GM12875 (cell line): ENCODE measurements around the gene ZNF519.
"Not testable (repeated sequence)": the region's sequence is repeated elsewhere in the genome, so short reads cannot be mapped to it uniquely, and the experiment has no call there.

Experiments
- H3K4me3 ChIP-seq: one replicate; pipeline ENCODE4 v1.5.1; 2011; ENCODE audit warnings: low read depth, low read length, control low read depth
- CTCF ChIP-seq: IDR thresholded peaks from 2 replicates; pipeline ENCODE4 v1.5.1; 2011; ENCODE audit warnings: low read depth, mild to moderate bottlenecking, control low read depth, inconsistent platforms, low read length, moderate library complexity, borderline replicate concordance; ENCODE audit not compliant: insufficient read depth

The ZNF519 gene

GRCh38 chr18:14151564-14152113, 19.4 kb upstream of the ZNF519 start:
- H3K4me3 ChIP-seq: not testable (repeated sequence)

- not testable (repeated sequence) for H3K4me3 ChIP-seq
These were observed 18.5 kb upstream of the ZNF519 start for GRCh38 chr18:14150766-14151165.

GRCh38 chr18:14149916-14150420, 17.7 kb upstream of the ZNF519 start:
- H3K4me3 ChIP-seq: not testable (repeated sequence)

GRCh38 chr18:14149121-14149850, 17.1 kb upstream of the ZNF519 start:
- not testable (repeated sequence) for H3K4me3 ChIP-seq

- H3K4me3 ChIP-seq: not testable (repeated sequence)
These were observed 16.0 kb upstream of the ZNF519 start for GRCh38 chr18:14147935-14148865.

GRCh38 chr18:14146771-14147170, 14.5 kb upstream of the ZNF519 start:
- H3K4me3 ChIP-seq: not testable (repeated sequence)

- H3K4me3 ChIP-seq: not testable (repeated sequence)
These were observed 13.5 kb upstream of the ZNF519 start for GRCh38 chr18:14145581-14146338.

GRCh38 chr18:14145021-14145420, 12.8 kb upstream of the ZNF519 start:
- H3K4me3 ChIP-seq: not testable (repeated sequence)

- TF ChIP-seq CTCF: no peak
- H3K4me3 ChIP-seq: no peak overlapping the region
These were observed 12.3 kb upstream of the ZNF519 start for GRCh38 chr18:14144628-14144895.

GRCh38 chr18:14143871-14144627, 11.8 kb upstream of the ZNF519 start:
- H3K4me3 ChIP-seq: not testable (repeated sequence)

- not testable (repeated sequence) for H3K4me3 ChIP-seq
These were observed 11.2 kb upstream of the ZNF519 start for GRCh38 chr18:14143396-14143795.

- not testable (repeated sequence) for H3K4me3 ChIP-seq
These were observed 9.9 kb upstream of the ZNF519 start for GRCh38 chr18:14142177-14142576.

GRCh38 chr18:14139583-14139982, 7.3 kb upstream of the ZNF519 start:
- not testable (repeated sequence) for H3K4me3 ChIP-seq

- not testable (repeated sequence) for H3K4me3 ChIP-seq
These were observed 5.7 kb upstream of the ZNF519 start for GRCh38 chr18:14137971-14138370.

GRCh38 chr18:14131696-14132270, 452 bp downstream of the ZNF519 start:
- H3K4me3 ChIP-seq: peak overlapping the region; percentile 70

- not testable (repeated sequence) for H3K4me3 ChIP-seq
These were observed 1.4 kb downstream of the ZNF519 start for GRCh38 chr18:14130804-14131203.
